Measurements from ENCODE around the gene UGT8.

DNA sequence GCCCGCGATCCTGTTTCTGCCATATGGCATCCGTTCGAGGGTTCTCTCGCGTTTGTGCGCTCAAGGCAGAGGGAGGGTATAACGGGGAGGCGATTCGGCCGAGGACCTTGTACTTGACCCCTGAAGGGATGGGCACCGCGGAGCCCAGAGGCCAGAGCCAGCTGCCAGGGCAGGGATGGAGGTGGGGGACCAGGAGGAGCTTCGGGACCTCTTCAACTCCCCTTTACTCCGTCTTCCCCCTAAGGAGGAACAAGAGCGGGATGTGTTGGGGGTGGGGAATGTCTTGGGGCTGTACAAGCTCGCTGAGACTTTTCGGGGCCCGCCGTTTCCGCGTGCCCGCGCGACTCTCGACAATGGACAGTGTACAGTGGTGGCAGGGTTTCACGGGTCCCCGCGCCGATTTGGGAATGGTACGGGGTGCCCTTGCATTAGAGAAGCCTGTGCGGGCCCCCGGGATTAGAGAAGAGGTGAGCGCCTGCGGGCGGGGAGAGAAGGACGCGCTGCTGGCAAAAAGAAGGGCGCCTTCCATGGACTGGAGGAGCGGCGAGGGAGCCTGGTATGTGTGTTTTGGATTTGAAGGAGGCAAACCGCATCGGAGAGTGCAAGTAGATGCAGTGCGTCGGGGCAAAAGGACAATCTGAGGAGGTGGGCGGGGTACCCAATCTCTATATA is 760 bp downstream of the UGT8 start:
- TF ChIP-seq, protein P1, sequence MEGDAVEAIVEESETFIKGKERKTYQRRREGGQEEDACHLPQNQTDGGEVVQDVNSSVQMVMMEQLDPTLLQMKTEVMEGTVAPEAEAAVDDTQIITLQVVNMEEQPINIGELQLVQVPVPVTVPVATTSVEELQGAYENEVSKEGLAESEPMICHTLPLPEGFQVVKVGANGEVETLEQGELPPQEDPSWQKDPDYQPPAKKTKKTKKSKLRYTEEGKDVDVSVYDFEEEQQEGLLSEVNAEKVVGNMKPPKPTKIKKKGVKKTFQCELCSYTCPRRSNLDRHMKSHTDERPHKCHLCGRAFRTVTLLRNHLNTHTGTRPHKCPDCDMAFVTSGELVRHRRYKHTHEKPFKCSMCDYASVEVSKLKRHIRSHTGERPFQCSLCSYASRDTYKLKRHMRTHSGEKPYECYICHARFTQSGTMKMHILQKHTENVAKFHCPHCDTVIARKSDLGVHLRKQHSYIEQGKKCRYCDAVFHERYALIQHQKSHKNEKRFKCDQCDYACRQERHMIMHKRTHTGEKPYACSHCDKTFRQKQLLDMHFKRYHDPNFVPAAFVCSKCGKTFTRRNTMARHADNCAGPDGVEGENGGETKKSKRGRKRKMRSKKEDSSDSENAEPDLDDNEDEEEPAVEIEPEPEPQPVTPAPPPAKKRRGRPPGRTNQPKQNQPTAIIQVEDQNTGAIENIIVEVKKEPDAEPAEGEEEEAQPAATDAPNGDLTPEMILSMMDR (IDR thresholded peaks at IDR 0.05 in 4 of 5, conservative IDR thresholded peaks at IDR 0.05 in 1 of 5): no peak
- no peak for TF ChIP-seq POLR2A (IDR thresholded peaks at IDR 0.05)
